Measurements from ENCODE around the gene CRTC1.
"Not testable (repeated sequence)": the region's sequence is repeated elsewhere in the genome, so short reads cannot be mapped to it uniquely, and the experiment has no call there.

Gene CRTC1

DNA sequence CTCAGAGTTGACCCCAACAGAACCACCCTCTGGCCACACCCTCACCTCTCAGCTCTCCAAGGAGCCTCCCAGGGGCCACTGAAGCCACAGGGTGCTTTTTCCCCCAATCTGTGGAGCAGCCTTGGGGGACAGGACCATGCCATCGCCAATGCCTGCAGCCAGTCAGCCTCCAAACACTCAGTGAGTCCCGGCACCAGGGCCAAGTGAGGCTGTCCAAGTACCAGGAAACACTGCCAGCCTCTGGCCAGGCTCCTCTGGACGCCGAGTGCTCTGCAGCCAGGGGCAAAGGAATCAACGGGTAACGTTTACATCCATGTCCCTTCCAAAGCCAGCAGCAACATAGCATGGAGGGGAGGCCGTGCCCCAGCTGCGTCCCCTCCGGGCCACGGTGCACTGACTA lies 117.2 kb downstream of the CRTC1 start:
- no peak for DNase-seq (ENCODE audit: low read depth in 2 of 2)

DNA sequence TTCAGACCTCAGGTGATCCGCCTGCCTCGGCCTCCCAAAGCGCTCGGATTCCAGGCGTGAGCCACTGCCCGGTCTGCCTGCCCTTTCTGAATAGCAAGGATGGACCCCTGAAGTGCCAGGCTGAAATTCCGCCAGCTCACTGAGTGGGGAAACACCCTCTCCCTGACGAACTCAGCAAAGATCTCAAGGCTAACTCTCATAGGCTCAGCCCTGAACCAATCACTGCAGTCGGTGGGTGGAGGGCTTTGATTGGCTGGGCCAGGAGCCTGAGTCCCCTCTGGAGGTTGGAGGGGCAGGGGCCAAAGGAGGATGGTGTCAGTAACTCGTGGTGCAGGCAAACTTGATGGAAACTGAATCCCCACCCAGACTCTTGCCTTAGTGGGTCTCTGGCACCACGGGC lies 118.9 kb downstream of the CRTC1 start:
- no peak for DNase-seq (ENCODE audit: low read depth in 2 of 2)

DNA sequence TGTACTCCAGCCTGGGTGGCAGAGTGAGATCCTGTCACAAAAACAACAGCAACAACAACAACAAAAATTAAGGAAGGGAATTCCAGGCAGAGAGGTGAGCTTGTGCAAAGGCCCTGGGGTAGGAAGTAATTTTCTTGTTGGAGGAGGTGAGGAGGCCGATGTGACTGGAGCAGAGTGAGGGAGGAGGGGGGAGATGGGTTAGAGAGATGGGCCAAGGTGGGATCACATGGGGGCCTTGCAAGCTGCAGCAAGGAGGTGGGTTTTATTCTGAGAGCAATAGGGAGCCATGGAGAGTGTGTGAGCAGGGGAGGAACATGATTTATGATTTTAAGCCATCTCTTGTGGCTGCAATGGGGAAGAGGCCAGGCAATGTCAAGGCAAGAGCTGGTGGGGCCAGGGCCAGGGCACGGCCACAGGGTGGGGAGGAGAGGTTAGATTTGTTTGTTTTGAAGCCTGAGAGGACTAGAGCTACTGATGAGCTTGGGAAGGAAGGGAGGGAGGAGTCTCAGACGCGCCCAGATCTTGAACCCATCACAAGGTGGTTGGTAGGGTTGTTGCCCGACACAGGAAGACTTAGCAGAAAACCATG lies 120.2 kb downstream of the CRTC1 start:
- DNase-seq (ENCODE audit: low read depth in 2 of 2), result no peak

DNA sequence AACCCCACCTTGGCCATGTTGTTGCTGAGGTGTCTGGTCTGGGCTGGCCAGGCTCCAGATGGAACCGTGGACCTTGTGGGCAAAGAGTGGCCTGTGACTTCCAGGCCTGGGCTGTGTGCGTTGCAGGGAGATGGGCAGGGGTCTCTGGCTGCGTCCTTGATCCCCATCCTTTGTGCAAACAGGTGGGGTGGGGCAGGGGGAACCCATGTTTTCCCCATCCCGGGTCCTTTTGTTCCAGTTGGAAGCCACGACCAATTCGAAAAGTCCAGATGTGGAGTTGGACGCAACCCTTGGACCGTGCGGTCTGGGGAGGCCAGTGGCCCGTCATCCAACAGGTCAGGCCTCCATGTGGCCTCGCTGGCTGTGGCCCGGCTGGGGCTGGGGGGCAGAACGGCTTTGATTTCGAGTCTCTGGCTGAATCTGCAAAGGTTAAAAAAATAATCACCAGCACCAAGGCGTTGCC lies 120.7 kb downstream of the CRTC1 start:
- no peak for DNase-seq (ENCODE audit: low read depth in 2 of 2)

DNA sequence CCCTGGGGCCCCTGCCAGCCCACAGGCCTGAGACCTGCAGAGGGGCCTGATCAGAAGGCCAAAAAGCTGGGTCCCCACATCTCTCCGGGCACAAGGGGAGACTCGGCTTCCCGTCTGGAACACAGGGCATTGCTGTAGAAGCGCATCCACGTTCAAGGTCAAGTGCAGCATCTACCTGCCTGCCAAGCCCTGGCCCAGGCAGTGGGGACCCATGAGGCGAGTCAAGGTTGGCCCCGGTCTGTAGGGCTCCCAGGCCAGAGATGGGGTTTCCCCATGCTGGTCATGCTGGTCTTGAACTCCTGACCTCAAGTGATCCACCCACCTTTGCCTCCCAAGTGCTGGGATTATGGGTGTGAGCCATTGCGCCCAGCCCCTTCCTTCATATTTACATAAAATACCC lies 121.2 kb downstream of the CRTC1 start:
- DNase-seq (ENCODE audit: low read depth in 2 of 2), result no peak

DNA sequence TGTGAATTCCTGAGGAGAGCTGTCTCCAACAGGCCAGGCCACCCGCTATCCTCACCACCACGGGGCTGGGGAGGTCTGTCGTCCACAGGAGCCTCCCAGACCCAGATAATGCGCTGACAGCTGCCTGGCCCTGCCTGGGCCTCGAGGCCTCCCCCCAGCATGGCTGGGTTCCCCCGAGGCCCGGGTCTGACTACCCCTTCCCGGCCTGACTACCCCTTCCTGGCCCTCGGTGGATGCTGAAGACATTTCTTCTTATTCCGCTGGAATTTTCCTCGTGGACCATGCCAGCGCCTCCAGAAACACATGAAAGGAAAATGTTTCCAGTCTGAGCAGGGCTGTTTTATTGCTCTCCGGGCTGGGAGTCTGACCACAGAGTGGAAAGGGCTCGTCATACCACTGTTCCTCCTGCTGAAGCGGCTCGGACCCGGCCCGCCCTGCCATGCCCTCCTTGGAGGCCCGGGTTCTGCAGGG lies 124.4 kb downstream of the CRTC1 start:
- DNase-seq (ENCODE audit: low read depth in 2 of 2), result no peak

DNA sequence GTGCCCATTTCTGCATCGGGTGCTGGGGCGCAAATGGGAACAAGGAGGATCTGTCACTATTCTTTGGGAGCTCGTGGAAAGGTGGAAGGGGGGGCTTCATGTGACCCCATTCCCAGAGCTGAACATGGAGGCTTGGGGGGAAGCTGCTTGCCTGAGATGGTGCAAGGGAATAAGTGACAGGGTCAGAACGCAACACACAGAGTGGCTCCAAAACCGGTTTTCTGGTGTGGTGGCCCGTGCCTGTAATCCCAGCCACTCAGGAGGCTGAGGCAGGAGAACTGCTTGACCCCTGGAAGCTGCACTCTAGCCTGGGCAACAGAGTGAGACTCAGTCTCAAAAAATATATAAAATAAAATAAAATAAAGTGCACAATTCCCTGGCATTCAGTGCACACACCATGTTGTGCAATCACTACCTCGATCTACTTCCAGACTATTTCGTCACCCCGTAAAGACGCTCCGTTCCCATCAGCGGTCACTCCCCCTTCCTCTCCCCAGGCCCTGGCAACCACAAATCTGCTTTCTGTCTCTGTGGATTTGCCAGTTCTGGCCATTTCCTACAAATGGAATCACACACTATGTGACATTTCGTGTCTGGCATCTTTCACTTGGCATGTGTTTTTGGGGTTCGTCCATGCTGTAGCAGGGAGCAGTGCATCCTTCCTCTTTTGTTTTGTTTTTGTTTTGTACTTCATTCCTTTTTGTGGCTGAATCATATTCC lies 125.8 kb downstream of the CRTC1 start:
- no peak for DNase-seq (ENCODE audit: low read depth in 2 of 2)

DNA sequence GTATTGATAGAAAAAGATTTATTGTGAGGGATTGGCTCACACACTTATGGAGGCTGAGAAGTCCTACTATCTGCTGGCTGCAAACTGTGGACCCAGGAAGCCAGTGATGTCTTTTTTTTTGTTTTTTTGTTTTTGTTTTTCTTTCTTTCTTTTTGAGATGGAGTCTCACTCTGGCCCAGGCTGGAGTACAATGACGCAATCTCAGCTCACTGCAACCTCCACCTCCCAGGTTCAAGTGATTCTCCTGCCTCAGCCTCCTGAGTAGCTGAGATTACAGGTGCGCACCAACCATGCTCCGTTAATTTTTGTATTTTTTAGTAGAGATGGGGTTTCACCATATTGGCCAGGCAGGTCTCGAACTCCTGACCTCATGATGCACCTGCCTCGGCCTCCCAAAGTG lies 128.2 kb downstream of the CRTC1 start:
- not testable (repeated sequence) for DNase-seq (ENCODE audit: low read depth in 2 of 2)

DNA sequence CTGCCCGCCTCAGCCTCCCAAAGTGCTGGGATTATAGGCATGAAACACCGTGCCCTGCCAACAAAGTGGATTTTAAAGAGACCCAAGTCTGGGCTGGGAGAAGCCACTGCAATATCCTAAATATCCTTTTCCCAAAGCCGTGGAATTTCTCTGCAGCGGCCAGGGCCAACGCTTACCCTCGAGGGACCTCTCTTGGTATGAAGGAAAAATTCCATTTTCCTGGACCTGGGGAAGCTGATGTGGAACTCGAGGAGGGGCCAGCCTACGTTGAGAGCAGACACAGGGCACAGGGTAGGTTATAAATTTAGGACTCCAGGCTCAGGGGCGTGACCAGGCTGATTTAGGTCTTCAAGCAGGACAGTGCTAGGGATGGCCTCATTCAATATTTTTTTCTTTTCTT lies 130.6 kb downstream of the CRTC1 start:
- DNase-seq (ENCODE audit: low read depth in 2 of 2), result no peak

DNA sequence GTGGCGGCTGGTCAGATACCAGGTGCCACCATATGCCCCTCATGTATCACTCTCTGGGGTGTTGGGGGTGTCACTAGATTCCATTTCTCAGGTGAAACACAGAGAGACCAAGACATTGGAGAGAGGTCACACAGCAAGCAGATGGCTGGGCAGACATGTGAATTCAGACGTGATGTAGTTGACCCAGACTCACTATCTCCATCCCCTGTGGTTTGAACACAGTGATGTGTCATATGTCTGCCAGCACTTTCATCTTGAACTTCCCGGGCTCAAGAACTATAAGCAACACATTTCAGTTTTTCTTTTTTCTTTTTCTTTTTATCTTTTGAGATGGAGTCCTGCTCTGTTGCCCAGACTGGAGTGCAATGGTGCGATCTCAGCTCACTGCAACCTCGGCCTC lies 132.2 kb downstream of the CRTC1 start:
- DNase-seq (ENCODE audit: low read depth in 2 of 2), result no peak

DNA sequence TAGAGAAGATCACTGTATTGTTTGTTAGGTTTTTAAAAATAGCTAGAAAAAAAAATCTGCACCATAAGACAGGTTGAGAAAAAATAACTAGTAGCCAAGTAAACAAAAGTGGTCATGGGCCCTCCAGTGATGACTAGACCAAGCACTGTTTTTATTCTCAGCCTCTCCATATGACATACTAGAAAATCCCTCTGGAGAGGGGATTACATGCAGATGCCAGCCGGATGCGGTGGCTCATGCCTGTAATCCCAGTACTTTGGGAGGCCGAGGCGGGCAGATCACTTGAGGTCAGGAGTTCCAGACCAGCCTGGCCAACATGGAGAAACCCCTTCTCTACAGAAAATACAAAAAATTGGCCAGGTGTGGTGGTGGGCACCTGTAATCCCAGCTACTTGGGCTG lies 133.2 kb downstream of the CRTC1 start:
- not testable (repeated sequence) for DNase-seq (ENCODE audit: low read depth in 2 of 2)

DNA sequence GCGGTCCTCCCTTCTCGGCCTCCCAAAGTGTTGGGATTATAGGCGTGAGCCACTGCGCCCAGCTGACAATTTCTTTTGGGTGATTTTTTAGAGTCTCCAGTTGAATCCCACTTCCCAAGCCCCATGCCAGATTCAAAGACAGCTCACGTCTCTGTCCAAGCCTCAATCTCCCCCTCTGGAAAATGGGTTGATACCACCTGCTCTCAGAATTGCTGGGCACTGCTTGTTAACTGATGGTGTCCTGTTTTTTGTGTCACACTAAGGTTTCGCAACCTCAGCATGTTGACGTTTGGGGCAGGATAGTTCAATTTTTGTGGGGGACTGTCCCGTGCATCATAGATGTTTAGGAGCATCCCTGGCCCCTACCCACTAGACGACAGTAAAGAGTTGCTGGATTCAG lies 134.1 kb downstream of the CRTC1 start:
- DNase-seq (ENCODE audit: low read depth in 2 of 2), result no peak

DNA sequence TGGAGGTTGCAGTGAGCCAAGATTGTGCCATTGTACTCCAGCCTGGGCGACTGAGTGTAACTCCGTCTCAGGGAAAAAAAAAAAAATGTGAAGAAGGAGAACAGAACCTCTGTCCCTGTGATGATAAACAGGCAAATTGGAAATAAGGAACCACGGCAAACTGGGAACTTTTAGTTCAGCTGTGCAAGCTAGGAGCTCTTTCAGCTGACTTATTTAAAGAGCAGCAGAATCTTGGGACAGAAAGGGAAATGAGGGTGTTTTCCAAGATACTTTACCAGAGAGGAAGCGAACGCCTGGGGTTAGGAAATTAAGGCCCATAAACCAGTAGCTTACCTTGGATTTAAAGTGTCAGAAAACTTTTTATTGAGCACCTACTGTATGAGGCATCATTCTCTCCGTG lies 145.3 kb downstream of the CRTC1 start:
- no peak for DNase-seq (ENCODE audit: low read depth in 2 of 2)

DNA sequence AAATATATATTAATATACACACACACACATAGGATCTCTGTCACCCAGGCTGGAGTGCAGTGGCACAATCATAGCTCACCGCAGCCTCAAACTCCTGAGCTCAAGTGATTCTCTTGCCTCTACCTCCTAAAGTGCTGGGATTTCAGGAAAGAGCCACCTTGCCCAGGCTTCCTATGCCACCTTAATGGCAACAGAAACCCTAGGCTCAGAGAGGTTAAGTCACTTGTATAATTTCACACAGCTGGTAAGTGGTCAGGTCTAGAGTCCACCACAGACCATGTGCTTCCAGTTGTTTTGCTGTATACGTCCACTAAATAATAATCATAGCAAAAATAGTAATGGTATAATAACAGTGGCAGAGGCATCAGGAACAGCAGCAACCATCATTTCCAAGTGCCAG lies 147.0 kb downstream of the CRTC1 start:
- no peak for DNase-seq (ENCODE audit: low read depth in 2 of 2)

DNA sequence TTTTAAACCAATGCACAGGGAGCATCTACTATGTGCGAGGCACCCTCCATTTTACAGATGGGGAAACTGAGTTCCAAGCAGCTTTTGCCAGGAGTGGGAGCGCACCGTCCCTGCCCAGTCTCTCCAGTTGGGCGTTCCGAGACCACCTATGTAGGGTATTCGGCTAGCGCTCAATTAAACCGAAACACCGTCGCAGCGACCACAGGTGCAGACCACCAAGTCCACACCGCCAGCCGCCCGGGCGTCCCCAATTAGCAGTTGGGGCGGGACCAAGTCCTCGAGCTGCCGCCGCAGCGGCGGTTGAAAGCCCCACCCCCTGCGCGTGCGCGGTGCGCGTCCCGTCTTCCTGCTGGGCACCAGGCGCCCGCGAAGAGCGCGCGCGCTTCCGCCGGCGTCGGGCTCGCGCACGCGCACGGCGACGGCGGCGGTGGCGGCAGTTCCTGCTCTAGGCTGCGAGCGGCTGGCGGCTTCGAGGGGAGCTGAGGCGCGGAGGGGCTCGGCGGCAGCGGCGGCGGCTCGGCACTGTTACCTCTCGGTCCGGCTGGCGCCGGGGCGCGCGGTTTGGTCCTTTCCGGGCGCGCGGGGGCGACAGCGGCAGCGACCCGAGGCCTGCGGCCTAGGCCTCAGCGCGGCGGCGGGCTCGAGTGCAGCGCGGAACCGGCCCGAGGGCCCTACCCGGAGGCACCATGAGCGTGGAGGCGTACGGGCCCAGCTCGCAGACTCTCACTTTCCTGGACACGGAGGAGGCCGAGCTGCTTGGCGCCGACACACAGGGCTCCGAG lies 148.2 kb downstream of the CRTC1 start, which contains the start of gene UPF1:
UPF1 (plus strand) TSS at position 436 of the 782 bp plus-strand sequence; CDS start at position 687, 251 bp downstream.
- DNase-seq (ENCODE audit: low read depth in 2 of 2), result peak; percentile 92 to 97

Measured in stimulated activated CD8-positive, alpha-beta memory T cell treated with anti-CD3 and anti-CD28 coated beads, Interleukin-2, amount 100 ng/mL, for 48 hours (primary cell).